NCI-H460 (cell line): Measurements from ENCODE around the gene ST3GAL3. TPM values are rescaled to one million over a fixed set of nuclear protein-coding genes. Genes with fewer than 3 reads are reported as not detected.
A peak's percentile ranks its signal among the peaks of the same experiment; 100 is the strongest.
"Not testable (repeated sequence)": the region's sequence is repeated elsewhere in the genome, so short reads cannot be mapped to it uniquely, and the experiment has no call there.

Experiments used
- DNase-seq: peaks from one replicate; pipeline ENCODE4 v3.0.0-alpha.2; 2016; ENCODE audit warnings: low read depth; ENCODE audit errors: extremely low read depth
- total RNA-seq: library from RNA; depleted of rRNA; stranded (reverse); fragments of >200 nt; shearing (Covaris generic); gene quantifications from 2 replicates; pipeline ENCODE4 v1.2.3, GENCODE V29; 2014

ST3GAL3 gene
- total RNA-seq, 1 experiment from 2014 or later, result 12.6 TPM

DNA sequence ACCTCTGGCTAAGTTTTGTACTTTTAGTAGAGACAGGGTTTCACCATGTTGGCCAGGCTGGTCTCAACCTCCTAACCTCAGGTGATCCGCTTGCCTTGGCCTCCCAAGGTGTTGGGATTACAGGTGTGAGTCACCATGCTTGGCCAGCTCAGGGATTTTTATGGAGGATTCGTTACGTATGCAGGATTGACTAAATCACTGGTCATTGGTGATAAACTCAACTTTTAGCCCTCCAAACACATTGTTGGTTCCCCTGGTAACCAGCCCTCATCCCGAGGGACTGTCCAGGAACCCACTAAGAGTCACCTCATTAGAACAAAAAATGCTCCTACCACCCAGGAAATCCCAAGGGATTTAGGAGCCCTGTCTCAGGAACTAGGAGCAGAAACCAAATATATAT lies 40.4 kb downstream of the ST3GAL3 start:
- no peak for DNase-seq

GRCh38 chr1:43750083-43750482 lies 42.7 kb downstream of the ST3GAL3 start:
- no peak for DNase-seq

DNA sequence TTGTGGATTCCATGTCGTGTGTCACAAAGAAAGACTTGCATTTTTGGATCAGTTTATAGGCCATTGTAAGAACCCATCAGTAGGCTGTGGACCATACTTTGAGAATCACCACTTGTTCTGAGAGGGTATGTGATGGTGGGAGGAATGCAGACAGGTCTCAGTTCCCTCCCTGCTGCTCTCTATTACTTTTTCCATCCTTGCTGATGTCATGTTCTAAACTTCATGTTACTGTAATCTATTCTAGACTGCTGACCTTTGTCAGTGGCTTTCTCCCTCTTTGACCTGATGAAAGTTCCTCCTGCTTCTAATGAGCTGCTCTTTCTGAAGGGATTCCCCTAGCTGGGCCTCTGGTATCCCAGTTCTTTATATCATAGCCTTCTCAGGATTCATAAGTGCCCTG lies 46.1 kb downstream of the ST3GAL3 start:
- DNase-seq, result no peak

DNA sequence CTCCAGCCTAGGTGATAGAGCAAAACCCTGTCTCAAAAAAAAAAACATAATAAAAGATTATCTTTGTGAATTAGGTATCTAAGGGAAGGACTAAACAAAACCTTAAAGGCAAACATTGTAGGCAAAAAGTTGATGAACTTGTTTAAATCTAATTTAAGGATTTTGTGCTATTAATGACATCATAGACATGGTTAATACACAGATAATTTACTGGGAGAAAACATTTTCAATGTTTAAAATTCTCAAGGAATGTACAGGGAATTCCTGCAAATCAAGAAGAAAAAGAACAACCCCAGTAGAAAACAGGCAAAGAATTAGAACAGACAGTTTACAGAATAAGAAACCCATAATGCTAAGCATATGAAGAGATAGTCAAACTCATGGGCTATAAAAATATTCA lies 47.6 kb downstream of the ST3GAL3 start:
- no peak for DNase-seq

DNA sequence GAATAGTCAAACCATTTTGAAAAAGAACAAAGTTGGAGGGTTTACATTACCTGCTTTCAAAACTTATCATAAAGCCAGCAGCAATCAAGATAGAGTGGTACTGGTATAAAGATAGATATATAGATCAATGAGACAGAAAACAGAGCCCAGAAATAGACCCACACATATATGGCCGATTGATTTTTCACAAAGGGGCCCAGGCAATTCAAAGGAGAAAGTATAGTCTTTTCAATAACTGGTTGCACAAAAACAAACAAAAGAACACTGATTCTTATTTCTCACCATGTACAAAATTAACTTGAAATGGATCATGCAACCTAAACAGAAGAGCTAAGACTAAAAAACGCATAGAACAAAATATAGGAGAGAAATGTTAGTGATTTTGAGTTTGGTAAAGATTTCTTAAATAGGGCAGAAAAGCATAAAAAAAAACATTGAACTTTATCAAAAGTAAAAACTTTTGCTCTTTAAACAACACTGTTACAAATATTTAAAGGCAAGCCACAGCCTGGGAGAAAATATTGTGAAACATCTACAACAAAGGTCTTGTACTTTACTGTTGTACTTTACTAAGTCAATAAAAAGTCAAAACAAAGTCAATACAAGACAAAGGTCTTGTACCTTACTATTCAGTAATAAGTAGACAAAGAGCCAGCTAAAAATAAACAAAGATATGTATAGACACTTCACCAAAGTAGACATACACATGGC lies 50.2 kb downstream of the ST3GAL3 start:
- DNase-seq, result no peak

DNA sequence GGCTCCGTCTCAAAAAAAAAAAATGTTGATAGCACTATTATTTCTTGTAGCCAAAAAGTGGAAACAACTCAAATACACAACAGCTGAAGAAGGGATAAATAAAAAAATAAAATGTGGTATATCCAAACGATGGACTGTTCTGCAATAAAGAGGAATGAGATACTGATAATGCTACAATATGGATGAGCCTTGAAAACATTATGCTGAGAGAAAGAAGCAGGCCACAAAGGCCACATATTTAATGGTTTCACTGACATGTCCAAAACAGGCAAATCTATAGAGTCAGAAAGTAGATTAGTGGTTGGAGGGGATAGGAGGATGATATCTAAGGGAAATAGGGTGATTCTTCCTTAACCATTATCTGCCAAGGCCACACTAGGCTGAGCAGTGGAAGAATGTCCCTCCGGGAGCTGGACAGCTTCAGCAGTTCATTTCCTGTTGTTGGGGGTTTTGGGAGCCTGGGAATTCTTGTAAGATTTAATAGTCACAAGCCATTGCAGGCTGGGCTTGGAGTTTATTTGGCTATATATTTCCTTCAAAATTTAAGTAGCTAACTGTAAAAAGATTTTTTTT lies 53.5 kb downstream of the ST3GAL3 start:
- no peak for DNase-seq

DNA sequence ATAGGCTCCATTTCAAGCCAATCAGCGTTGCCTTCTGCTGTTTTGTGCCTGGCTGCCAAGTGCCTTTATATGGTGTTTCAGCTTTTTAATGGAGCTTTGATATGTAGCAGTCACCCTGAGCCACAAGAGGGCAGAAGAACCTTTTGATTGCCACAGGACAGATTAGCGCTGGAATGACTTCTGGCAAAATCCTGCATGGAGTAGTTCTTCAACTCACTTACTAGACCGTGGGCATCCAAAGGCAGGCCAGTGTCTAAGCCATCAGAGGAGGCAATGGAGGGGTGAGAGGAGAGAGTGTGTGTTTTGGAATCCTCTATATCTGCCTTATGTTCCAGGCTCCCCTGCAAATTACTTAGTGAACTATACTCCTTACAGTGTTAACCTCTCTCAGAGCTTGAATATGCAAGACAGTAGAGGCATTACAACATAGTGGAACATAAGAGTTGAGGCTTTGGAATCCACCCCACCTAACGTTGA lies 56.2 kb downstream of the ST3GAL3 start:
- peak; percentile 82 for DNase-seq

DNA sequence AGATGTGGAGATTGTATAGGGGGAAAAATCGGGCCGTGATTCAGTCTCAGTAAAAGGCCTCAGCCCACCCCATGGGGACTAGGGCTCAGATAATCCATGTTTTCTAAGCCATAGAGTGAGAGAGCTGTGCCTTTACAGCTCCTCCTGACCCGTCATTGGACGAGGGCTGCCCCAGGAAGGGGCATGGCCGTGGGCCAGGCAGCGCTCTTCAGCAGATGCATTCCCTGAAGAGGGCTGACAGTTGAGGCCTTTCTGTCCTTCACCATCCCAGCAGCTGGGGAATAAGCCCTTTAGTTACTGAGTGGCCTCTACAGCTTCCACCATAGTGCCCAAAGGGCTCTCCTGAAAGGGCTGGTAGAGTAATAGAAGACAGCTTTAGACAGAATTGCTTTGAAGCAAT lies 57.2 kb downstream of the ST3GAL3 start:
- DNase-seq, result no peak

- DNase-seq, result no peak
These were observed 58.9 kb downstream of the ST3GAL3 start for GRCh38 chr1:43766086-43766784.

DNA sequence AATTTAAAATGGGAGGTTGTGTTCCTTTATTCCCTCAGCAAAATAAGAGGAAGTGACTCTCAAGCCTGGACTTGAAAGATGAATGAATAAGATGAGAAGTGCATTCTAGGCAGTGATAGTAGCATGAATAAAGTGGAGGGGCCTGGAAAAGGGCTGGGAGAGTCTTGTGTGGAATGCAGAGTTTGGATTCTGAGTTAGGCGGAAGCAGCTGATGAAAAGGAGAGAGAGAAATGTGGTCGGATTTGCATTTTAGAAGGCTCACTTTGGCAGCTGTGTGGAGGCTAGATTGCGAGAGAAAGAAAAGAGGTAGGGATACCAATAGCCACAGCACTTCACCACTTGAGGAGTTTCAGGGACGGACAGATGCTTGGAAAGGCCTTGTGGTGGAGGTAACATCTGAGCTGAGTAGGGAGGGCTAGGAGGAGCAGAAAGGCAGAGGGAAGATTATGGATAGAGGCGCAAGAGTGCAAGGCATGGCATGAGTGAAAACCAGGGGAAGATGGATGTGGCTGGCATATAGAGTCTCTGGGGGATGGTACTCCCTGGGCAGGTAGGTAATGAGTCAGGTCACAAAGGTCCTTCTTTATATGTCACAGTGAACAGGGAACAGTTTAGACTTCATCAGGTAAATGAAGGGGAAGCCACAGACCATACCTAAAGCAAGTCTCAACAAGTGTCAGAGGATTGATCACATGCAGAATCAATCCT lies 59.6 kb downstream of the ST3GAL3 start:
- no peak for DNase-seq

- DNase-seq, result no peak
These were observed 60.8 kb downstream of the ST3GAL3 start for GRCh38 chr1:43768168-43768567.

- DNase-seq, result no peak
These were observed 62.1 kb downstream of the ST3GAL3 start for GRCh38 chr1:43769350-43769908.

GRCh38 chr1:43770111-43770510 lies 62.8 kb downstream of the ST3GAL3 start:
- no peak for DNase-seq

GRCh38 chr1:43772978-43773377 lies 65.6 kb downstream of the ST3GAL3 start:
- no peak for DNase-seq

- DNase-seq, result no peak
These were observed 66.5 kb downstream of the ST3GAL3 start for GRCh38 chr1:43773821-43774220.

- no peak for DNase-seq
These were observed 67.0 kb downstream of the ST3GAL3 start for GRCh38 chr1:43774359-43774758.

GRCh38 chr1:43776043-43776761 lies 68.9 kb downstream of the ST3GAL3 start:
- no peak for DNase-seq

DNA sequence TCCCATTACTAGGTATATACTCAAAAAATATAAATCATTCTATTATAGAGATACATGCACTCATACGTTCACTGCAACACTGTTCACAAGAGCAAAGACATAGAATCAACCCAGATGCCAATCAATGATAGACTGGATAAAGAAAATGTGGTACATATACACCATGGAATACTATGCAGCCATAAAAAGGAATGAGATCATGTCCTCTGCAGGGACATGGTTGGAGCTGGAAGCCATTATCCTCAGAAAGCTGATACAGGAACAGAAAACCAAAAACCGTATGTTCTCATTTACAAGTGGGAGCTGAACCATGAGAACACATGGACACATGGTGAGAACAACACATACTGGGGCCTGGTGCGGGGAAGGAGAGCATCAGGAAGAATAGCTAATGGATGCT lies 70.6 kb downstream of the ST3GAL3 start:
- DNase-seq, result not testable (repeated sequence)

DNA sequence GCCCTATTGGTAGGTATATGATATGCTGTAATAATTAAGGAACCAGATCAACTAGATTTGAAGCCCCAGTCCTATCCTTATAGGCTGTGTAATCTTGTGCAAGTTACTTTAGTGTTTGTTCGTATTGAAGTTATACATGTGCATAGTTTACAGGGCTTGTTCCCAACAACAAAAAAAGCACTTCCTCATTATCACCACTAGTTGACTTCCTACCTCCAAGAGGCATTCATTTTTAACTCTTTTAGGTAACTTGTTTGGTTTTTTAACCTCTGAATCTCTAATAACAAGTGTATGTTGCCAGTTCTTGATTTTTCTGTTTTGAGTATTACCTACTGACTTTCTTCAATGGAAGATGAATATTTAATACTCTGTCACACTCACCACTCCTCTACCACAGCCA lies 71.9 kb downstream of the ST3GAL3 start:
- no peak for DNase-seq

- no peak for DNase-seq
These were observed 72.6 kb downstream of the ST3GAL3 start for GRCh38 chr1:43779805-43780403.
